K562 (cell line): ENCODE measurements around the gene ADGRG1. TPM values are rescaled to one million over a fixed set of nuclear protein-coding genes. Genes with fewer than 3 reads are reported as not detected.

ENCODE experiments used
- CC2D1A ChIP-seq: fragments of 450-650 bp; IDR thresholded peaks from 2 replicates; pipeline ENCODE4 v1.6.1; 2017; ENCODE audit warnings: mild to moderate bottlenecking
- CREB1 ChIP-seq, 2 experiments: sonication (generic) in 1 of 2; formaldehyde crosslinking in 1 of 2; IDR thresholded peaks; 2 replicates each; pipeline versions ENCODE4 v1.6.1 to v1.8.0; 2012 to 2022; ENCODE audit warnings: inconsistent platforms in 1 of 2, mild to moderate bottlenecking in 1 of 2, missing genetic modification reagents in 1 of 2, moderate library complexity in 1 of 2
- CUX1 ChIP-seq: fragments of 200-800 bp; sonication (Bioruptor generic); IDR thresholded peaks from 2 replicates; pipeline ENCODE4 v1.6.1; 2016; ENCODE audit warnings: missing genetic modification characterization, missing compliant biosample characterization
- FOXJ2 ChIP-seq: fragments of 200-800 bp; sonication (Bioruptor generic); IDR thresholded peaks from 2 replicates; pipeline ENCODE4 v1.6.1; 2016; ENCODE audit warnings: missing genetic modification characterization, missing compliant biosample characterization
- MIER1 ChIP-seq: fragments of 450-650 bp; IDR thresholded peaks from 2 replicates; pipeline ENCODE4 v1.6.1; 2016; ENCODE audit warnings: antibody characterized with exemption, mild to moderate bottlenecking, low read depth
- SREBF2 ChIP-seq: sonication (generic); formaldehyde crosslinking; IDR thresholded peaks from 2 replicates; pipeline ENCODE4 v1.4.0; 2020; ENCODE audit warnings: mild to moderate bottlenecking, missing genetic modification reagents
- TOE1 ChIP-seq, 2 experiments: fragments of 450-650 bp in 1 of 2; sonication (generic) in 1 of 2; formaldehyde crosslinking in 1 of 2; IDR thresholded peaks; 2 replicates each; pipeline versions ENCODE4 v1.7.1 to v1.8.0; 2016 to 2022; ENCODE audit warnings: borderline replicate concordance in 2 of 2, mild to moderate bottlenecking in 2 of 2, antibody characterized with exemption in 1 of 2, inconsistent platforms in 1 of 2, low read depth in 1 of 2, missing genetic modification reagents in 1 of 2, moderate library complexity in 1 of 2
- ZBTB17 ChIP-seq: fragments of 450-650 bp; formaldehyde crosslinking; IDR thresholded peaks from 2 replicates; pipeline ENCODE4 v1.4.0; 2020; ENCODE audit warnings: mild to moderate bottlenecking
- ZC3H11A ChIP-seq: IDR thresholded peaks from 2 replicates; pipeline ENCODE4 v1.6.1; 2012; ENCODE audit warnings: low read depth, low read length, improper control_type of control experiment
- ZNF76 ChIP-seq: fragments of 250-450 bp; sonication (Bioruptor Pico); IDR thresholded peaks from 2 replicates; pipeline ENCODE4 v1.4.0; 2020; ENCODE audit warnings: mild to moderate bottlenecking, moderate library complexity, borderline replicate concordance
- polyA plus RNA-seq, 8 experiments: library from polyadenylated mRNA; depleted of rRNA in 4 of 8; stranded (reverse) in 5 of 8; unstranded in 3 of 8; fragments of >200 nt; fragmentation: Nextera tagmentation in 2 of 8; fragmentation: Illumina TruSeq in 1 of 8; extraction: Ambion mirVana in 2 of 8; extraction: Trizol in 1 of 8; gene quantifications; 2 replicates each; pipeline versions ENCODE4 v1.2.1 to v1.2.3, GENCODE V29; 2011 to 2014; ENCODE audit warnings: inconsistent platforms in 1 of 8, missing spikeins in 1 of 8
- total RNA-seq, 7 experiments: library from RNA; depleted of rRNA in 6 of 7; stranded (reverse); fragments of >200 nt in 6 of 7; fragmentation: Illumina TruSeq in 2 of 7; extraction: Trizol in 2 of 7; gene quantifications; 2 replicates each; pipeline versions ENCODE4 v1.2.1 to v1.2.3, GENCODE V29; 2011 to 2021; ENCODE audit warnings: low replicate concordance in 1 of 7

Gene ADGRG1
- total and polyA plus RNA-seq, 9 of the 15 experiments (the other 6 are each of a cell fraction or from before 2014, with no cell fraction given), result 0.04 to 0.31 (median 0.16) TPM; not detected in 6

GRCh38 chr16:57694725-57695679 is 66.6 kb downstream of the ADGRG1 start, which contains the start of gene DRC7 (continued):
- no peak for TF ChIP-seq ZBTB17 (CRISPR knock-in tag)
- TF ChIP-seq ZNF76 (CRISPR knock-in tag), result no peak
- peak; percentile 57; the same call in 1 of the 2 replicates for TF ChIP-seq TOE1 (IDR thresholded peaks at IDR 0.05; ENCODE audit: borderline replicate concordance)
- TF ChIP-seq TOE1 (CRISPR knock-in tag; IDR thresholded peaks at IDR 0.05; ENCODE audit: borderline replicate concordance, low read depth), result no peak
- no peak for TF ChIP-seq CUX1 (CRISPR knock-in tag)
- TF ChIP-seq ZC3H11A, result no peak
- TF ChIP-seq MIER1, result no peak
- TF ChIP-seq CREB1 (IDR thresholded peaks at IDR 0.05), result no peak
- TF ChIP-seq CREB1 (CRISPR knock-in tag; IDR thresholded peaks at IDR 0.05), result no peak
- no peak for TF ChIP-seq CC2D1A
- TF ChIP-seq SREBF2 (CRISPR knock-in tag), result no peak
- peak; percentile 96 for TF ChIP-seq FOXJ2 (tag)
- TF ChIP-seq, all 486 proteins: peak for 55
